Amniotic stem cell (primary cell): Measurements from ENCODE around the gene TAOK1.
"Not testable (repeated sequence)": the region's sequence is repeated elsewhere in the genome, so short reads cannot be mapped to it uniquely, and the experiment has no call there.

Experiments used
- DNase-seq: peaks from one replicate; lab custom pipeline; 2025; lab: John Stamatoyannopoulos, UW

TAOK1 gene

DNA sequence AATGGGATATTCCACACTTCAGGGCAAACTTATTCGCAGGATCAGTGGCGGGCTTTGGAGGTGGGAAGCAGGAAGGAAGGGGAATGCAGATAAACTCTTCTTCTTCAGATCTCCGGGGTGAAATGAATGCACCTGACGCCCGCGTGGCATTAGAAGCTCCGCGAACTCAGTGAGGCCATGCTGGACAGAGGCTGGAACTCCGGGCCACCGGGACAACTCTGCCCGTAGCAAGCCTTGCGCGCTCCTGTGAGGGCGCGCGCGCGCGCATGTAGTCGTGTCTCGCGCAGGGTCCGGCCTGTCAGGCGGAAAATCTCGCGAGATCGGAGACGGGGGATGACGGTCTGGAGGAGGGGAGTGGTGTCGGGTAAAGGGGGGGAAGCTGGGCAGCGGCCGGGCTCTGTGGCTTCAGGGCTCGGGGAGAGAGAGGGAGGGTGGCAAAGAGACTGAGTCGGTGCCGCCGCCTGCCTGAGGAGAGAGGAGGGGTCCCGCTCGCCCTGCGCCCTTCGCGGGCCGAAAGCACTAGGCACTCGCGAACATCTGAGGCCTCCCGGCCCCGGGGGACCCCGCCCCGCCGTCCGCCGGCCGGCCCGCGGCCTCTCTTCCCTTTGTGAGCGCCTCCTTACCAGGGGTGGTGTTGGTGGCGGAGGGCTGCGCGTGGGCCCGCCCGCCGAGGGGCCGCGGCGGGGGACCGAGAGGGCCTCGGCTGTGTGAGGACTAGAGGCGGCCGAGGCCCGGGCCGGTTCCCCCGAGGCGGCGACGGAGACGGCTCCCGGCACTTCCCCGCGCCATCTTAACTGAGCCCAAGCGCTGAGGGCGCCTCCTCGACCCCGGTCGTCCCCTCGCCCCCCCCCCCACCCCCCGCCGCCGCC is at the start of gene TAOK1:
TSS of gene TAOK1 (plus strand) at position 382 of the 869 bp plus-strand sequence. CDS start 61,186 bp downstream, outside the sequence.
- DNase-seq: peak; percentile 98

DNA sequence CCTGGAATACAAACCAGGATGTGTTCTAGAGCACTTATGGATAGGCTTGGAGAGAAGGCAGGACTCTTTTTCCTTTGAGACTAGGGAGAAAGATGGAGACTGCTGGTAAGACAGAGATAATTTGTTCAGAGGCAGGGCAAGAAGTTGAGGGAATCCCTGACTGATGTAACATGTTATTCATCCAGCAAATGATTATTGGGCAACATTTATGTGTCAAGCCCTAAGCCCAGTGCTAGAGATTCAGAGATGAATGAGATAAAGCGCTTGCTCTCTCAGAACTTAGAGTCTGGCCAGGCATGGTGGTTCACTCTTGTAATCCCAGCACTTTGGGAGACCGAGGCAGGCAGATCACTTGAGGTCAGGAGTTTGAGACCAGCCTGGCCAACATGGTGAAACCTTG is 48.4 kb upstream of the TAOK1 start:
- DNase-seq: no peak

DNA sequence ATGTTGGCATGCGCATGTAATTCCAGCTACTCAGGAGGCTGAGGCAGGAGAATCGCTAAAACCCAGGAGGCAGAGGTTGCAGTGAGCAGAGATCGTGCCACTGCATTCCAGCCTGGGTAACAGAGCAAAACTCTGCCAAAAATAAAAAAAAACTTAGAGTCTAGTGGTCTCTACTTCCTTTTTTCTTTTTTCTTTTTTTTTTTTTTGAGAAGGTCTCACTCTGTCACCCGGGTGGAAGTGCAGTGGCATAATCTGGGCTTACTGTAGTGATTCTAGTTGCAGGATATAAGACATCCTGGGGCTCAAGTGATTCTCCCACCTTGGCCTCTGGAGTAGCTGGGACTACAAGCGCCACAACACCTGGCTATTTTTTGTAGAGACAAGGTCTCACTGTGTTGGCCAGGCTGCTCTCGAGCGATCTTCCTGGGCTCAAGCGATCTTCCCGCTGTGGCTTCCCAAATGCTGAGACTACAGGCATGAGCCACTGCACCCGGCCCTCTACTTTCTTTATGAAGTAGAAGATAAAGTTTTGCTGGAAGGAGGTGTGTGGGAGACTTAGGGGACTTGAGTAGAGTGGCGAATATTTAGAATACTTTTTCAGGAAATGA is 47.9 kb upstream of the TAOK1 start:
- no peak for DNase-seq

DNA sequence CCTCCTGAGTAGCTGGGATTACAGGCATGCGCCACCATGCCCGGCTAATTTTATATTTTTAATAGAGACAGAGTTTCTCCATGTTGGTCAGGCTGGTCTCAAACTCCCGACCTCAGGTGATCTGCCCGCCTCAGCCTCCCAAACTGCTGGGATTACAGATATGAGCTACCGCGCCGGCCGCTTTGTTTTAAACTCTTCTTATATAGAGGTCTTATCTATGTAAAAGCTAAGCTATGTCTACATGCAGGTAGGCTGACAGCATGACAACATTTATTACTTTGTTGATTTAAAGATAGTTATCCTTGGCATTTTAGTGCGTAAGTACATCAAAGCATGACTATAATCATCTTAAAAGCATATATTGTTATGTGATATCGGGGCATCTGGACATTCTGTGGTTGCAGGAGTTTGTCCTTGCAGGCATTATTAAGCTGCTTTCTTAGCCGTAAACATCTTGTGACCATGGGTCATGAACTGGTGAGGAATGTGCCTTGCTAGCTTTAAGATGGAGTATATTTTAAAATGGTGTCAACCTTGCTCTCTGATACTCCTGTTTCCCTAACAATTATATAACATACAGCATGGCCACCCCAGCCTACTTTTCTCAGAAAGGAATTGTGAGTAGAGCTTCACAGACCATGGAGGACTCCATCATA is 45.8 kb upstream of the TAOK1 start:
- DNase-seq: no peak

DNA sequence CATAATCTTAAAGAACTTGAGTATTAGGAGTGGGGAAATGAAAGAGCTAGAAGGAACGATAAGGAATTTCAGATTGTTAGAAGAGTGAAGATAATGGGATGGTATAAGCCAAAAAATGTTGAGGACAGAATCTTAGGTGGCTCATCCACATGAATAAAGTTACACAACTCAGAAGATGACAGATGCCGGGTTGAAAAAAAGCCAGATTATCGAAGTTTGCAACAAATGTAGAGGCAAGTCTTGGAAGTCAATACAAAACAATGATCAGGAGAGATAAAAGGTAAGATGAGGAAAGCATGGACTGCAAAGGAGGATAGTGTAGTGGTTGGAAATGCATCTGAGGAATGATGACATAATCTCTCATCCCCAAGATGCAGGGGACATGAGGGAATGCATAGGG is 45.1 kb upstream of the TAOK1 start:
- DNase-seq: no peak

DNA sequence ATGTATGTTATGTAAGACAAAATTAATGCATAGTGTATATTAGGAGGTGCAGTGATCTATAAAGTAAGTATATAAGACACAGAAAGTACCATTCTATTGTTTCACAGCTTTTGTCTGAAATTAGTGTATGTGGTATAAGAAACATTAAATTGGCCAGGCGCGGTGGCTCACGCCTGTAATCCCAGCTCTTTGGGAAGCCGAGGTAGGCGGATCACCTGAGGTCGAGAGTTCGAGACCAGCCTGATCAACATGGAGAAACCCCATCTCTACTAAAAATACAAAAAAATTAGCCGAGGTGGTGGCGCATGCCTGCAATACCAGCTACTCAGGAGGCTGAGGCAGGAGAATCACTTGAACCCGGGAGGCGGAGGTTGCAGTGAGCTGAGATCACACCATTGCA is 44.7 kb upstream of the TAOK1 start:
- not testable (repeated sequence) for DNase-seq

DNA sequence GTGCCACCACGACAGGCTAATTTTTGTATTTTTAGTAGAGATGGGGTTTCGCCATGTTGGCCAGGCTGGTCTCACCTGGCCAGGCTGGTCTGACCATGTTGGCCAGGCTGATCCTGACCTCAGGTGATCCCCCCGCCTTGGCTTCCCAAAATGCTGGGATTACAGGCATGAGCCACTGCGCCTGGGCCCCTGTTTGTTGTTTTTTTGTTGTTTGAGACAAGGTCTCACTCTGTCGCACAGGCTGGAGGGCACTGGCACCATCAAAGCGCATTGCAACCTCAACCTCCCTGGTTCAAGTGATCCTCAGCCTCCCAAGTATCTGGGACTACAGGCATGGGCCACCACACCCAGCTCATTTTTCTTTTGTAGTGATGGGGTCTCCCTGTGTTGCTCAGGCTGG is 43.7 kb upstream of the TAOK1 start:
- DNase-seq: no peak

DNA sequence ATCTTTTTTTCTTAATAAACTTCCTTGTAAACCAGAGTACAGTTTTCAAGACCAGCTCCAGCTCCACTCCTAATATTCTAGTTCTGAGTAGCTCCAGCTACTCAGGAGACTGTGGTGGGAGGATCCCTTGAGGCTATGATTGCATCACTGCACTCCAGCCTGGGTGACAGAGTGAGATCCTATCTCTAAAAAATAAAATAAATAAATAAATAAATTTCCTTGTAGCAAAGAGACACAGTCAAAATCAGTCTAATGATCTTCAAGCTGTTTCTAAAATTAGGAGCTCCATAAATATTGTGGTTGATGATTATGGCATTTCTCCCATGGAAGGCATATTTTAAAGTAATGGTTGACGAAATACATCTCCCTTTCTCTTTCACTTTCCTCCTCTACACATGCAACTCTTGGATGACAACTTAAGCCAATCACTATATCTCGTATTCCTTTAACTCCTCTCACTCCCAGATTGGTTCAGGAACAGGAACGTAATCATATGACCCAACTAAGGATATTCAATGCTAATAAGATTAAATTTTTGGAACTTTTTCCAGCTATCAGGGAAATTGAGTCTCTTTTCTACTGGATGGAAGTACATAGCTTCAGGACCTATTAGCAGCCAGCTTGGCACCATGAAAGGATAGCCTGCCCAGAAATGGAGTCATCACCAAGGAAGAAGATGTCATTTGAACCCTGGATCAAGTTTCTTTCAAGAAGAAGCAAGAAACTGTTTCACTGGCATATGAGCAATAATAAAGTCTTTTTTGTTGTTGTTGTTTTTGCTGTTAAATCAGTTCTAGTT is 42.1 kb upstream of the TAOK1 start:
- DNase-seq: no peak

DNA sequence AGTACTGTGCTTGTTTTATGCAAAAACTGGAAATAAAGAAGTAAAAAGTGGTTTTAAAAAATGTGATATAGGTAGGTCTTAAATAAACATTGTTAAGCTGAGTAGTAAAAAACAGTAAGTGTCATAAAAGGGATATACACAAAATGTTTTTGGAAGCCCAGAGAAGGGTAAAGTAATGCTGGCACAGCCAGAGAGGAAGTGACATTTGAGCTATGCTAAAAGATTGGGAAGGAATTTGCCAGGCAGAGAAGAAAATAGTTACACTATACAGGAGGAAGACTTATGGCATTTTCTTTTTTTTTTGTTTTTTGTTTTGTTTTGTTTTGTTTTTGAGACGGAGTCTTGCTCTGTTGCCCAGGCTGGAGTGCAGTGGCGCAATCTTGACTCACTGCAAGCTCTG is 40.8 kb upstream of the TAOK1 start:
- no peak for DNase-seq

DNA sequence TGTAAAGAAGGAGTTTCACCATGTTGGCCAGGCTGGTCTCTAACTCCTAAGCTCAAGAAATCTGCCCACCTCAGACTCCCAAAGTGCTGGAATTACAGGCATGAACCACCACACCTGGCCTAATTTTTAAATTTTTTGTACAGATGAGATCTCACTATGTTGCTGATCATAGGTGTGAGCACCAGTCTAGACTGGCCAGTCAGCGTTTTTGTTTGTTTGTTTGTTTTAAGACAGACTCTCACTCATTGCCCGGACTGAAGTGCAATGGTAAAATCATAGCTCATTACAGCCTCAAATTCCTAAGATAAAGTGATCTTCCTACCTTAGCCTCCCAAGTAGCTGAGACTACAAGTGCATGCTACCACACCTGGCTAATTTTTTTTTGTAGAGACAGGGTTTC is 38.0 kb upstream of the TAOK1 start:
- no peak for DNase-seq

DNA sequence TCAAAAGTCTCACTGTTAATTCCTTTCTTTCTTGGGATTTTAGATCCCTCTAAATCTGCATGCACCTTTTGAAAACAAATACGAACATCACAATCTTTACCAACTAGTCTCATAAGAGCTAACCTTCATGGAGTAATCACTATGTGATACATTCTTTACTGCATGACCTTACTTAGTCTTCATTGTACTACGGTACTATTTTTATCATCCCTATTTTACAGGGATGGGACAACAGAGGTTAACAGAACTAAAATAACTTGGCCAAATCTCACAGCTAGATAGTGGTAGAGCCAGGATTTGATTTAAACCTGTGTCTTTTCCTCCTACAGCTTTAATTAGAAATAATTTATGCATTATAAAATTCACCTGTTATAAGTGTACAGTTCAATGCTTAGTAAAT is 32.9 kb upstream of the TAOK1 start:
- no peak for DNase-seq

DNA sequence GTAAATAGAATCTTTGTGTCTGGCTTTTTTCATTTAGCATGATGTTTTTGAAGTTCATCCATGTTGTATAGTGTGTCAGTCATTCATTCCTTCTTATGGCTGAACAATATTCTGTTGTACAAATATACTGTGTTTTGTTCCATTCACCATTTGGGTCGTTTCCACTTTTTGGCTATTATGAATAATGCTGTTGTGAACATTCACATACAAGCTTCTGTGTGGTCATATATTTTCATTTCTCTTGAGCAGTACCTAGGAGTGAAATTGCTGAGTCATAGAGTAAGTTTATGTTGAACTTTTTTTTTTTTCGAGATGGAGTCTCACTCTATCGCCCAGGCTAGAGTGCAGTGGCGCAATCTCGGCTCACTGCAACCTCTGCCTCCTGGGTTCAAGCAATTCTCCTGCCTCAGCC is 32.3 kb upstream of the TAOK1 start:
- DNase-seq: no peak

DNA sequence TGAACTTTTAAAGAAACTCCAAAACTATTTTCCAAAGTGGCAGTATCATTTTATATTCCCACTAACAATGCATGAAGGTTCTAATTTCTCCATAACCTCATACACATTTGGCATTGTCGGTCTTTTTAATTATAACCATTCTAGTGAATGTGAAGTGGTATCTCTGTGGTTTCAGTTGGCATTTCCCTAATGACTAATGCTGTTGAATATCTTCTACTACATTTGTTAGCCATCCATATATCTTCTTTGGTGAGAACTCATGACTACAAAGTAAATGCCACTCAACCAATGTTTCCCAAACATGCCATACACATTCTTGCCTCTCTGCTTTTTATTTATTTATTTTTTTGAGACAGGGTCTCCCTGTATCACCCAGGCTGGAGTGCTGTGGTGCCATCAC is 31.7 kb upstream of the TAOK1 start:
- no peak for DNase-seq

DNA sequence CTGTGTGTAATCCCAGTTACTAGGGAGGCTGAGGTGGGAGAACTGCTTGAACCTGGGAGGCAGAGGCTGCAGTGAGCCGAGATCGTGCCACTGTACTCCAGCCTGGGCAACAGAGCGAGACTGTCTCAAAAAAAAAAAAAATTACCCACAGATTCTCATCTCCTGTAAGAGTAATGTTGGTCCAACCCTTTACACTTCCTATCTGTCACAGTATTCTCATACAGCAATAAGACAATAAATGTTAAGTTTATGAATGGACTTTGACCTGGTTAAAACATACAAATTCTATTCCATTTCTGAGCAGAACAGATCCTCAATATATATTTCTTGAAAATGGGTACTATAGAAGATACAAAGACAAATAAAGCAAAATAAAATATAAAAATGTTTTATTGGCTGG is 30.4 kb upstream of the TAOK1 start:
- DNase-seq: no peak

DNA sequence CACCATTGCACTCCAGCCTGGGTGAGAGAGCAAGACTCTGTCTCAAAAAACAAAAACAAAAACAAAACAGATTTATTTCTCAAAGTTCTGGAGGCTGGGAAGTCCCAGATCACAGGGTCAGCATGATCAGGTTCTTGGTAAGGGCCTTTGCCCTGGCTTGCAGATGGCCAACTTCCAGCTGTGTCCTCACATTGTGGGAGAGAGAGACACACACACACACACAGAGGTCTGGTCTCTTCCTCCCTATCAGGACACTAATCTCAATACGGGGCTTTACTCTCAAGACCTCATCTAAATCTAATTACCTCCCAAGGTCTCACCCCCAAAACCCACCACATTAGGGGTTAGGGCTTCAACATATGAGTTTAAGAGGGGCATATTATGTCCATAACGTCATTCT is 26.4 kb upstream of the TAOK1 start:
- DNase-seq: no peak

DNA sequence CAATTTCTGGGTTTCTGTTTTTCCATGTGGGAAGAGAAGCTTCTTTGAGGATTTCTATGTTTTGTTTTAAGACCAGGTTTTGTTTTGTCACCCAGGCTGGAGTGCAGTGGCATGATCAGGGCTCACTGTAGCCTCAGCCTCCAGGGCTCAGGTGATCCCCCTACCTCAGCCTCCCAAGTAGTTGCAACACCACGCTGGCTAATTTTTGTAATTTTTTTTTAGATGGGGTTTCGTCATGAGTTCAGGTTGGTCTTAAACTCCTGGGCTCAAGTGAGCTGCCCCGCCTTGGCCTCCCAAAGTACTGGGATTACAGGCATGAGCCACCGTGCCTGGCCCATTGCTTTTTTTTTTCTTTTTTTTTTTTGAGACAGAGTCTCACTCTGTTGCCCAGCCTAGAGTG is 25.5 kb upstream of the TAOK1 start:
- DNase-seq: no peak

DNA sequence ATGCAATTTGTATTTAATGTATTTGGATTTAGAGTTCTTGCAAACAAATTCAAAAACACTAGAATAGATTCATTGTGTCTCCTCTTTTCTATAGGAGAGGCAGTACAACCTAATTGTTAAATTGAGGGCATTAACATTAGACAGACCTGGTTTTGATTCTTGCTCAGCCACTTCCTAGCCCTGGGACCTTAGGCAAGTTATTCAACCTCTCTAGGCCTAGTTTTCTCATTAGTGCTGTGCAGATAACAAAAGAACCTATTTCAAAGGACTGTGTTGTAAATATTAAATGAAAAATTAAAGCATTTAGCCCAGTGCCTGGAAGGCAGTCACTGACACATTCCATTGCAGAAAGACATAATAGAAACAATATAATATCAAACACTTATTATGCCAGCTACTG is 22.0 kb upstream of the TAOK1 start:
- DNase-seq: no peak

DNA sequence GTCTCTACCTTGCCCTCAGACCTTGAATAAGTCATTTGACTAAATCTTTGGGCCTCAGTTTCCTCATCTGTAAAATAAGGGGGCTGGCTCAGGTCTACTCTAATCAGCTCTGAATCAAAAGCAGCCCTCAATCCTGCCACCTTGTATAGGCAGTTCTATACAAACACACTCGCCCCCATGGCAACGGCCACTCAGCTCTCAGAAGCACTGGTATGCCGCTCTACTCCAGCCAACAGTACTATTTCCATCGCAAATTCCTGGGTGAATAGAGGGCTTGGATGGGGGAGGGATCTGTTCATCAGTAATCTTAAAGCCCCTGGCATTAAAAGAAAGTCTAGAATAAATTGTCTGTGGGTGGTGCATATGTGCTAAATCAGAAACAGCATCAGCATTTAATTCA is 21.2 kb upstream of the TAOK1 start:
- DNase-seq: no peak

DNA sequence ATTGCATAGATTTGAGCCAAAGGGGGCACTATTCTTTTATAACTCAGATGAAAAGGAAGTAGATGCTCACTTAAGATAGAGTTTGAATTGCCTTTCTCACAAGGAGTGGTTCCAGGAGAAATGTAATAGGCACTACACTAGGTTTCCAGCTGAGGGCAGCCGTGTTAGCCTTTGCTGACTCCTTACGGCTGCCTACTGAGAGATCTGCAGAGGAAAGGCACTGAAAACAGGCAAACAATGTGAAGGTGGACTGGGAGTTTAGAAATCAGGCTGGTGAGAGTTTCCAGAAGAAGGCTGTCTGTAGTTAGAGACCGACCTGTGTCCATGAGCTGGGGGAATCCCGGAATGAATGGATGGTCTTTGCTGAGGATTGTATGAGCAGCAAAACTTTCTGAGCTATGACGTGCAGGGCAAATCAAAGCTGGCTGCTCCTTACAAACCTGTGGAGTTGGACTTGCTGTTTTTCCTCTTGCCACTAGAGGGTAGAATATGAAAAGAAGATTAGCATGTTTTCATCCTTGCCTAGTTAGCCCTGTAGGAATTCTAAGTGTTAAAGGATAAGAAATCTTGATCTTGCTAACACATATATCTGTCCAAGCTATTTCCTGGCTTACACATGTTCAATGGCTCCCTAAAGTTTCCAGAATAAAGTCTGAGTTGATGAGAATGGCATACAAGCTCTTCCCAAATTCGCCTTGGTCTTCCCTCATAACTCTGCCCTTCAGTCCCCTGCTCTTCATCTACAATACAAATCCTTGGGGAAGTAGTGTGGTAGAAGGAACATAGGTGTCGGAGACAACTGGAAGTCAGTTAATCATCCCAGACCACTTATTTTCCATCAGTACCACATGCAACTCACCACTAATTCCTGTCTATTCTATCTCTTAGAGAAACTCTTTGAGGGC is 20.1 kb upstream of the TAOK1 start:
- peak; percentile 80 for DNase-seq

DNA sequence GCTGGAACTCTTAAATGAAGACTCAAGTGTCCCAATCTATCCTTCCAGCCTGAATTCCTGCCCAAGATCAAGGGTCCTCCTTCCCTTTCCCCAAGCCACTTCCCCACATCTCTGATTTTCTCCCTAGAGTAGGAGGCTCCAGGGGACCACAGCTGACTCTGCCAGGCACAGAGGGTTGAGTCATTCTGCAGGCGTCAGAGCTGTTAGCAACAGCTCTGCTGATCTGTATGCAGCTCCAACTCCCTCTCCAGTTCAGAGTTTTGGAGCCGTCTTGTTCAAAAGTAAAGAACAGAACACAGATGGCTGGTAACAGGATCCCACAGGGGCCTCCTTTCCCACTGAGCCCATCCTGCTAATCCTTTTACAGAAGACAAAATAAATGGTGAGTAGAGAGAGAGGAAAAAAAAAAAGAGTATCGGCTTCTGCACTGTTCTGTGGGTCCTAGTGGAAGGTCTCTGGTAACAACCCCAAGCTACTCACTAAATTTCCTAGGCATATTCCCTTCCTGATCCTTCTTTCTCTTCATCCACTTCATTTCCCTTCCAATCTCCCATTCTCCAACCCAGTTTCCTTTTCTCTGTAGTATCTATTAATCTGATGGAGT is 13.4 kb upstream of the TAOK1 start:
- peak; percentile 63 for DNase-seq

DNA sequence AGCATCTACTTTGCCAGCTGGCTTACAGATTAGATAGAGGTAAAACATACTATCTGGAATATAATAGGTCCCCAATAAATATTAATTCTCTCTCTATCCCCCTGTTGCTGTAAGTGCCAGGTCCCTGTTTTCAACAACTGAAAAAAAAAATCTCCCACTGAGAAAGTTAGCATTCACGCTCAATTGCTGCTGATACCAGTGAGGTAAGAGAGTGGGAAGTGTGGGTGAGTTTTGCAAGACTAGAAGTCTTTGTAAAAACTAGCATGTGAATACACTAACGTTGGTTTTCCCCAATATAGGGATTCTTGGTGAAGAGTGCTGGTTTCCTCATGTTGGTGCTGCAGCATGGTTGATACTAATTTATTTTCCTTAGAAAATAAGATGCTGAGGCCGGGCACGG is 11.7 kb upstream of the TAOK1 start:
- DNase-seq: no peak
